Panc1 (cell line): ENCODE data around the gene CRYBG1.

Experiments used
- CTCF ChIP-seq: fragments of 450-650 bp; IDR thresholded peaks from 2 replicates; pipeline ENCODE4 v1.5.1; 2017; ENCODE audit warnings: mild to moderate bottlenecking
- TCF7L2 ChIP-seq: IDR thresholded peaks from 2 replicates; pipeline ENCODE4 v1.6.1; 2011; ENCODE audit warnings: mild to moderate bottlenecking, low read depth, low read length, inconsistent platforms

GRCh38 chr6:106600329-106600728 is 239.8 kb downstream of the CRYBG1 start:
- no peak for TF ChIP-seq CTCF
- no peak for TF ChIP-seq TCF7L2
